ENCODE results near the gene TUBB2A.

DNA sequence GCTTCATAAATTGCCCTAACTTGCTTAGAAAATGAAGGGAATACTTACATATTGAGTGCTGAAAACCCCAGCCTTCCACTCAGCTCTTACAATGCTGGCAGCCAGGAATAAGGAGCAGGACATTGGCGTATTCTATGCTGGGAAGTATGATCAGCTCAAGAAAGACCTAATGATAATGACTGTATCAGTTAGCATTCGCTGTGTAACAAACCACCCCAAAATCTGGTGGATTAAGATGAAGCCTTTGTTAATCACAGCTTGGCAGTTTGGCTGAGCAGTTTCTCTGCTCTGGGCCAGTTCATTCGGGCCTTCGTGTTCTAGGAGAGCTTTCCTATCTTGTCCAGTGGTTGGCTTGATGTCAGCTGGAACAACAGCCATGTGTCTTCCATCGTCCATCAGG lies 33.4 kb upstream of the TUBB2A start:
- no peak for TF ChIP-seq BRCA1 (IDR thresholded peaks at IDR 0.05; ENCODE audit: low read depth, low read length)
- no peak for TF ChIP-seq CTCF (IDR thresholded peaks at IDR 0.05 in 2 of 3, conservative IDR thresholded peaks at IDR 0.05 in 1 of 3; ENCODE audit: control insufficient read depth in 2 of 3, extremely low read depth in 1 of 3, insufficient read depth in 1 of 3, low read depth in 3 of 3, low read length in 3 of 3)
- no peak for TF ChIP-seq ZNF687 (IDR thresholded peaks at IDR 0.05)
- no peak for TF ChIP-seq POLR2A (IDR thresholded peaks at IDR 0.05; ENCODE audit: low read depth, low read length)
- TF ChIP-seq ATF2 (IDR thresholded peaks at IDR 0.05; ENCODE audit: low read length): no peak
- TF ChIP-seq JUNB (IDR thresholded peaks at IDR 0.05): no peak
- no peak for TF ChIP-seq CEBPZ (IDR thresholded peaks at IDR 0.05; ENCODE audit: low read depth, low read length)
- no peak for TF ChIP-seq POLR2AphosphoS5 (IDR thresholded peaks at IDR 0.05; ENCODE audit: low read length)
- TF ChIP-seq BCLAF1 (IDR thresholded peaks at IDR 0.05): no peak
- TF ChIP-seq SREBF2 (IDR thresholded peaks at IDR 0.05; ENCODE audit: low read length): no peak

All from GM12878 (cell line).